ENCODE measurements around the gene SNX1. TPM values are rescaled to one million over a fixed set of nuclear protein-coding genes. Genes with fewer than 3 reads are reported as not detected.

SNX1 gene
- total and polyA plus RNA-seq, 10 of the 15 experiments (the other 5 are each of a cell fraction or from before 2014, with no cell fraction given), result 17.8 to 115 (median 96.3) TPM

DNA sequence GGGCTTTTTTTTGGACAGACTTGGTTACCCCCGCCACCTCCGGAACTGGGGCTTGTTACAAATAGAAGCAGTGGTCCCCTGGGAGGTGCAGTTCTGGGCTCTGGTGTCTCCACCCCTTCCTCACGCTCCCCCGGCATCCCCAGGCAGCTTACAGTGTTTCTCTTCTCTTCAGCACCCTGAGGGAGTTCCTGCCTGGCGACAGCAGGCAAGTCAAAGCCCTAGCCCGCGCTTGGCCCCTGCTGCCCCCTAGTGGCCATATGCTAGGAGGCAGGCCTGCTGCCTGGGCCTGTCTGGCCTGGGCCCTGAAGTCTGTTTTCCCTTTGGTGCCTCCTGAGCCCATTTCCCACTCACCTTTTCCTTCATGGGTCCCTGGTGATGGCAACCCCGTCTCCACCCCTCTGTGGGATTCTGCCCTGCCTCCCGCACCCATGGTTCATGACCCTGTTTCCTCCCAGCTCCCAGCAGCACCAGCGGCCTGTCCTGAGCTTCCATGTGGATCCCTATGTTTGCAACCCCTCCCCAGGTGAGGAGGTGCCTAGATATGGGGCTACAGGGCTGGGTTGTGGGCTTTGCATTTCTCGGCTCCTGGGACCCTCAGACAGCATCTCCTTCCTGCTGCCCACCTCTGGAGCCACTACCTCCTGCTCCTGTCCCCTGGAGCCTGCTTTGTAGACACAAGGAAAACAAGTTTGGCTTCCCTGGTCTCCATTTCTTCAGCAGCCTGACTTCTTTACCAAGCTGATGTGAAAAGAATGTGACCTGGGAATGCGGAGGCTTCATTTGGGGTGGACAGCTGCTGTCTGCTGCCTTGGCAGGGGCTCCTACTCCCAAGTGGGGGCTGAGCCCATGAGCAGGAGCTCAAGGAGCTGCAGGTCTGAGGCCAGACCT is 57.9 kb downstream of the SNX1 start (continued):
- TF ChIP-seq, protein P1, sequence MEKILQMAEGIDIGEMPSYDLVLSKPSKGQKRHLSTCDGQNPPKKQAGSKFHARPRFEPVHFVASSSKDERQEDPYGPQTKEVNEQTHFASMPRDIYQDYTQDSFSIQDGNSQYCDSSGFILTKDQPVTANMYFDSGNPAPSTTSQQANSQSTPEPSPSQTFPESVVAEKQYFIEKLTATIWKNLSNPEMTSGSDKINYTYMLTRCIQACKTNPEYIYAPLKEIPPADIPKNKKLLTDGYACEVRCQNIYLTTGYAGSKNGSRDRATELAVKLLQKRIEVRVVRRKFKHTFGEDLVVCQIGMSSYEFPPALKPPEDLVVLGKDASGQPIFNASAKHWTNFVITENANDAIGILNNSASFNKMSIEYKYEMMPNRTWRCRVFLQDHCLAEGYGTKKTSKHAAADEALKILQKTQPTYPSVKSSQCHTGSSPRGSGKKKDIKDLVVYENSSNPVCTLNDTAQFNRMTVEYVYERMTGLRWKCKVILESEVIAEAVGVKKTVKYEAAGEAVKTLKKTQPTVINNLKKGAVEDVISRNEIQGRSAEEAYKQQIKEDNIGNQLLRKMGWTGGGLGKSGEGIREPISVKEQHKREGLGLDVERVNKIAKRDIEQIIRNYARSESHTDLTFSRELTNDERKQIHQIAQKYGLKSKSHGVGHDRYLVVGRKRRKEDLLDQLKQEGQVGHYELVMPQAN (conservative IDR thresholded peaks at IDR 0.05), result no peak; the same call in 1 of the 2 replicates
- TF ChIP-seq SUPT20H (IDR thresholded peaks at IDR 0.05; ENCODE audit: borderline replicate concordance, control insufficient read depth, low read depth, low read length) (no peak), STAT1 (conservative IDR thresholded peaks at IDR 0.05) (0 out of 2 replicates have a peak, but pooled peaks have one; percentile 20), CREB1 (IDR thresholded peaks at IDR 0.05; ENCODE audit: low read depth) (0 out of 2 replicates have a peak, but pooled peaks have one; percentile 33), RELA (IDR thresholded peaks at IDR 0.05; ENCODE audit: borderline replicate concordance, partially characterized antibody) (peak; percentile 22), MEF2A (IDR thresholded peaks at IDR 0.05; ENCODE audit: insufficient read depth, low read depth, low read length) (peak; percentile 22; the same call in 1 of the 2 replicates), SREBF1 (IDR thresholded peaks at IDR 0.05; ENCODE audit: low read length) (no peak), CHD4 (IDR thresholded peaks at IDR 0.05) (no peak), NRF1 (conservative IDR thresholded peaks at IDR 0.05; ENCODE audit: low read depth, low read length) (peak; percentile 5; the same call in 1 of the 2 replicates), SUZ12 (IDR thresholded peaks at IDR 0.05; ENCODE audit: unreplicated experiment) (no peak), SMAD1 (IDR thresholded peaks at IDR 0.05; ENCODE audit: low read depth, partially characterized antibody) (no peak), TCF12 (IDR thresholded peaks at IDR 0.05; ENCODE audit: low read depth, low read length) (peak; percentile 53; the same call in 1 of the 2 replicates)
- TF ChIP-seq, protein P2, sequence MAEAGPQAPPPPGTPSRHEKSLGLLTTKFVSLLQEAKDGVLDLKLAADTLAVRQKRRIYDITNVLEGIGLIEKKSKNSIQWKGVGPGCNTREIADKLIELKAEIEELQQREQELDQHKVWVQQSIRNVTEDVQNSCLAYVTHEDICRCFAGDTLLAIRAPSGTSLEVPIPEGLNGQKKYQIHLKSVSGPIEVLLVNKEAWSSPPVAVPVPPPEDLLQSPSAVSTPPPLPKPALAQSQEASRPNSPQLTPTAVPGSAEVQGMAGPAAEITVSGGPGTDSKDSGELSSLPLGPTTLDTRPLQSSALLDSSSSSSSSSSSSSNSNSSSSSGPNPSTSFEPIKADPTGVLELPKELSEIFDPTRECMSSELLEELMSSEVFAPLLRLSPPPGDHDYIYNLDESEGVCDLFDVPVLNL (IDR thresholded peaks at IDR 0.05; ENCODE audit: low read depth, low read length), result 0 out of 2 replicates have a peak, but pooled peaks have one; percentile 33
- TF ChIP-seq, protein P3, sequence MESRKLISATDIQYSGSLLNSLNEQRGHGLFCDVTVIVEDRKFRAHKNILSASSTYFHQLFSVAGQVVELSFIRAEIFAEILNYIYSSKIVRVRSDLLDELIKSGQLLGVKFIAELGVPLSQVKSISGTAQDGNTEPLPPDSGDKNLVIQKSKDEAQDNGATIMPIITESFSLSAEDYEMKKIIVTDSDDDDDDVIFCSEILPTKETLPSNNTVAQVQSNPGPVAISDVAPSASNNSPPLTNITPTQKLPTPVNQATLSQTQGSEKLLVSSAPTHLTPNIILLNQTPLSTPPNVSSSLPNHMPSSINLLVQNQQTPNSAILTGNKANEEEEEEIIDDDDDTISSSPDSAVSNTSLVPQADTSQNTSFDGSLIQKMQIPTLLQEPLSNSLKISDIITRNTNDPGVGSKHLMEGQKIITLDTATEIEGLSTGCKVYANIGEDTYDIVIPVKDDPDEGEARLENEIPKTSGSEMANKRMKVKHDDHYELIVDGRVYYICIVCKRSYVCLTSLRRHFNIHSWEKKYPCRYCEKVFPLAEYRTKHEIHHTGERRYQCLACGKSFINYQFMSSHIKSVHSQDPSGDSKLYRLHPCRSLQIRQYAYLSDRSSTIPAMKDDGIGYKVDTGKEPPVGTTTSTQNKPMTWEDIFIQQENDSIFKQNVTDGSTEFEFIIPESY (IDR thresholded peaks at IDR 0.05), result no peak
- TF ChIP-seq, protein P4, sequence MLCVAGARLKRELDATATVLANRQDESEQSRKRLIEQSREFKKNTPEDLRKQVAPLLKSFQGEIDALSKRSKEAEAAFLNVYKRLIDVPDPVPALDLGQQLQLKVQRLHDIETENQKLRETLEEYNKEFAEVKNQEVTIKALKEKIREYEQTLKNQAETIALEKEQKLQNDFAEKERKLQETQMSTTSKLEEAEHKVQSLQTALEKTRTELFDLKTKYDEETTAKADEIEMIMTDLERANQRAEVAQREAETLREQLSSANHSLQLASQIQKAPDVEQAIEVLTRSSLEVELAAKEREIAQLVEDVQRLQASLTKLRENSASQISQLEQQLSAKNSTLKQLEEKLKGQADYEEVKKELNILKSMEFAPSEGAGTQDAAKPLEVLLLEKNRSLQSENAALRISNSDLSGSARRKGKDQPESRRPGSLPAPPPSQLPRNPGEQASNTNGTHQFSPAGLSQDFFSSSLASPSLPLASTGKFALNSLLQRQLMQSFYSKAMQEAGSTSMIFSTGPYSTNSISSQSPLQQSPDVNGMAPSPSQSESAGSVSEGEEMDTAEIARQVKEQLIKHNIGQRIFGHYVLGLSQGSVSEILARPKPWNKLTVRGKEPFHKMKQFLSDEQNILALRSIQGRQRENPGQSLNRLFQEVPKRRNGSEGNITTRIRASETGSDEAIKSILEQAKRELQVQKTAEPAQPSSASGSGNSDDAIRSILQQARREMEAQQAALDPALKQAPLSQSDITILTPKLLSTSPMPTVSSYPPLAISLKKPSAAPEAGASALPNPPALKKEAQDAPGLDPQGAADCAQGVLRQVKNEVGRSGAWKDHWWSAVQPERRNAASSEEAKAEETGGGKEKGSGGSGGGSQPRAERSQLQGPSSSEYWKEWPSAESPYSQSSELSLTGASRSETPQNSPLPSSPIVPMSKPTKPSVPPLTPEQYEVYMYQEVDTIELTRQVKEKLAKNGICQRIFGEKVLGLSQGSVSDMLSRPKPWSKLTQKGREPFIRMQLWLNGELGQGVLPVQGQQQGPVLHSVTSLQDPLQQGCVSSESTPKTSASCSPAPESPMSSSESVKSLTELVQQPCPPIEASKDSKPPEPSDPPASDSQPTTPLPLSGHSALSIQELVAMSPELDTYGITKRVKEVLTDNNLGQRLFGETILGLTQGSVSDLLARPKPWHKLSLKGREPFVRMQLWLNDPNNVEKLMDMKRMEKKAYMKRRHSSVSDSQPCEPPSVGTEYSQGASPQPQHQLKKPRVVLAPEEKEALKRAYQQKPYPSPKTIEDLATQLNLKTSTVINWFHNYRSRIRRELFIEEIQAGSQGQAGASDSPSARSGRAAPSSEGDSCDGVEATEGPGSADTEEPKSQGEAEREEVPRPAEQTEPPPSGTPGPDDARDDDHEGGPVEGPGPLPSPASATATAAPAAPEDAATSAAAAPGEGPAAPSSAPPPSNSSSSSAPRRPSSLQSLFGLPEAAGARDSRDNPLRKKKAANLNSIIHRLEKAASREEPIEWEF (IDR thresholded peaks at IDR 0.05; ENCODE audit: insufficient replicate concordance, low read depth, low read length), result no peak
- TF ChIP-seq, protein P5, sequence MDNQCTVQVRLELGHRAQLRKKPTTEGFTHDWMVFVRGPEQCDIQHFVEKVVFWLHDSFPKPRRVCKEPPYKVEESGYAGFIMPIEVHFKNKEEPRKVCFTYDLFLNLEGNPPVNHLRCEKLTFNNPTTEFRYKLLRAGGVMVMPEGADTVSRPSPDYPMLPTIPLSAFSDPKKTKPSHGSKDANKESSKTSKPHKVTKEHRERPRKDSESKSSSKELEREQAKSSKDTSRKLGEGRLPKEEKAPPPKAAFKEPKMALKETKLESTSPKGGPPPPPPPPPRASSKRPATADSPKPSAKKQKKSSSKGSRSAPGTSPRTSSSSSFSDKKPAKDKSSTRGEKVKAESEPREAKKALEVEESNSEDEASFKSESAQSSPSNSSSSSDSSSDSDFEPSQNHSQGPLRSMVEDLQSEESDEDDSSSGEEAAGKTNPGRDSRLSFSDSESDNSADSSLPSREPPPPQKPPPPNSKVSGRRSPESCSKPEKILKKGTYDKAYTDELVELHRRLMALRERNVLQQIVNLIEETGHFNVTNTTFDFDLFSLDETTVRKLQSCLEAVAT (IDR thresholded peaks at IDR 0.05), result no peak

All from GM12878 (cell line).